ENCODE measurements around the gene CEND1.

DNA sequence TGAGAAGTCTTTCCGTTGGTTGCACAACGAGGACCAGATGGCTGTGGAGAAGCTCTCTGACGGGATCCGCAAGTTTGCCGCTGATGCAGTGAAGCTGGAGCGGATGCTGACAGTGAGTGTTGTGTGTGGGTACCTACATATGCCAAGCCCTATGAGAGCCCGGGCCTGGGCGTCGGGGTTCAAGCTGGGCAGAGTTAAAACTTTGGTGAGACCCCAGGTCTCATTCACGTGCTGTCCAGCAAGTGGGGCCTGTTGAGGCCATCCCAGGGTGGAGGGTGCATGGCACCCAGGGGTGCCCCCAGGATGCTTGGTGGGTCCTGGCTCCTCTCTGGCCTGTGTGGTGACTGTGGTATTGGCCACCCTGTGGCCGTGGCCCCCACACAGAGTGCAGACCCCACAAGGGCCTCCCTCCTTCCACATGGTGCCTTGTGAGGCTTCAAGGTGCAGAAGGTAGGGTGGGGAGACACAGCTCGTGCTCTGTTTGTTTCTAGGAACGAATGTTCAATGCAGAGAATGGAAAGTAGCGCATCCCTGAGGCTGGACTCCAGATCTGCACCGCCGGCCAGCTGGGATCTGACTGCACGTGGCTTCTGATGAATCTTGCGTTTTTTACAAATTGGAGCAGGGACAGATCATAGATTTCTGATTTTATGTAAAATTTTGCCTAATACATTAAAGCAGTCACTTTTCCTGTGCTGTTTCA, 25.4 kb downstream of the CEND1 start:
- TF ChIP-seq, protein P1, sequence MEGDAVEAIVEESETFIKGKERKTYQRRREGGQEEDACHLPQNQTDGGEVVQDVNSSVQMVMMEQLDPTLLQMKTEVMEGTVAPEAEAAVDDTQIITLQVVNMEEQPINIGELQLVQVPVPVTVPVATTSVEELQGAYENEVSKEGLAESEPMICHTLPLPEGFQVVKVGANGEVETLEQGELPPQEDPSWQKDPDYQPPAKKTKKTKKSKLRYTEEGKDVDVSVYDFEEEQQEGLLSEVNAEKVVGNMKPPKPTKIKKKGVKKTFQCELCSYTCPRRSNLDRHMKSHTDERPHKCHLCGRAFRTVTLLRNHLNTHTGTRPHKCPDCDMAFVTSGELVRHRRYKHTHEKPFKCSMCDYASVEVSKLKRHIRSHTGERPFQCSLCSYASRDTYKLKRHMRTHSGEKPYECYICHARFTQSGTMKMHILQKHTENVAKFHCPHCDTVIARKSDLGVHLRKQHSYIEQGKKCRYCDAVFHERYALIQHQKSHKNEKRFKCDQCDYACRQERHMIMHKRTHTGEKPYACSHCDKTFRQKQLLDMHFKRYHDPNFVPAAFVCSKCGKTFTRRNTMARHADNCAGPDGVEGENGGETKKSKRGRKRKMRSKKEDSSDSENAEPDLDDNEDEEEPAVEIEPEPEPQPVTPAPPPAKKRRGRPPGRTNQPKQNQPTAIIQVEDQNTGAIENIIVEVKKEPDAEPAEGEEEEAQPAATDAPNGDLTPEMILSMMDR (IDR thresholded peaks at IDR 0.05; ENCODE audit: low read length): no peak
- TF ChIP-seq EZH2 (optimal IDR thresholded peaks at IDR 0.05; ENCODE audit: low read depth, low read length) (no peak), EZH2phosphoT487 (IDR thresholded peaks at IDR 0.05; ENCODE audit: low read length) (no peak)

Measured in MM.1S (cell line).